CD4-positive, alpha-beta memory T cell (primary cell): ENCODE results near the gene R3HDML. TPM values are rescaled to one million over a fixed set of nuclear protein-coding genes. Genes with fewer than 3 reads are reported as not detected.
"Not testable (repeated sequence)": the region's sequence is repeated elsewhere in the genome, so short reads cannot be mapped to it uniquely, and the experiment has no call there.

Source experiments
- CTCF ChIA-PET: fragments of 350-600 bp; sonication (Branson Sonifier 250); formaldehyde crosslinking; loops from one replicate; lab custom pipeline; 2021; ENCODE audit warnings: inconsistent platforms; ENCODE audit not compliant: partially characterized antibody; lab: Charles Lee
- POLR2A ChIA-PET: fragments of 350-600 bp; sonication (Branson Sonifier 250); formaldehyde crosslinking; loops from one replicate; lab custom pipeline; 2021; ENCODE audit not compliant: partially characterized antibody; lab: Charles Lee
- DNase-seq, 5 donors: peaks; one replicate each; pipeline versions ENCODE4 v3.0.0 to v3.0.0-alpha.2; 2020 to 2022; ENCODE audit warnings: mixed read lengths in 1 of 5
- H3K27ac ChIP-seq: one replicate; pipeline ENCODE4 v1.7.0; 2013; ENCODE audit warnings: low read depth, low read length
- H3K27me3 ChIP-seq: 2 replicates; pipeline ENCODE4 v1.7.0; 2013; ENCODE audit warnings: mild to moderate bottlenecking, low read length, moderate library complexity; ENCODE audit not compliant: insufficient read depth
- H3K36me3 ChIP-seq: 2 replicates; pipeline ENCODE4 v1.7.0; 2013; ENCODE audit warnings: mild to moderate bottlenecking, low read length, moderate library complexity; ENCODE audit not compliant: insufficient read depth
- H3K4me1 ChIP-seq: 2 replicates; pipeline ENCODE4 v1.7.0; 2013; ENCODE audit warnings: mild to moderate bottlenecking, low read length, moderate library complexity; ENCODE audit not compliant: insufficient read depth
- H3K4me3 ChIP-seq, 2 donors: one replicate each; pipeline ENCODE4 v1.7.0; 2013; ENCODE audit warnings: low read length in 2 of 2, mild to moderate bottlenecking in 1 of 2
- H3K9me3 ChIP-seq, 2 donors: one replicate each; pipeline ENCODE4 v1.7.0; 2013; ENCODE audit warnings: low read length in 2 of 2, control low read depth in 1 of 2; ENCODE audit not compliant: control insufficient read depth in 1 of 2
- H3K27ac Mint-ChIP-seq, 7 donors: one replicate each; pipeline ENCODE4 v1.8.0; 2020 to 2021; ENCODE audit warnings: mixed read lengths in 7 of 7, mild to moderate bottlenecking in 6 of 7, inconsistent platforms in 3 of 7, moderate library complexity in 3 of 7
- H3K27me3 Mint-ChIP-seq, 2 donors: one replicate each; pipeline ENCODE4 v1.8.0; 2020 to 2021; ENCODE audit warnings: mixed read lengths in 2 of 2
- H3K36me3 Mint-ChIP-seq, 2 donors: one replicate each; pipeline ENCODE4 v1.8.0; 2020 to 2021; ENCODE audit warnings: mixed read lengths in 2 of 2, inconsistent platforms in 1 of 2, mild to moderate bottlenecking in 1 of 2
- H3K4me1 Mint-ChIP-seq, 4 donors: one replicate each; pipeline ENCODE4 v1.8.0; 2020 to 2021; ENCODE audit warnings: mixed read lengths in 4 of 4, mild to moderate bottlenecking in 1 of 4
- H3K4me3 Mint-ChIP-seq, 8 donors: one replicate each; pipeline ENCODE4 v1.8.0; 2020 to 2021; ENCODE audit warnings: mixed read lengths in 8 of 8, mild to moderate bottlenecking in 7 of 8, moderate library complexity in 6 of 8, inconsistent platforms in 3 of 8
- H3K9me3 Mint-ChIP-seq, 8 donors: one replicate each; pipeline ENCODE4 v1.8.0; 2020 to 2021; ENCODE audit warnings: mixed read lengths in 8 of 8, mild to moderate bottlenecking in 5 of 8, inconsistent platforms in 3 of 8, moderate library complexity in 1 of 8
- intact Hi-C: fragments of 100-400 bp; cut with micrococcal nuclease; formaldehyde crosslinking; loops from one replicate; pipeline ENCODE4 v1.15.1; 2023
- polyA plus RNA-seq, 2 donors: library from polyadenylated mRNA; unstranded; fragments of 300-500 nt; fragmentation: Illumina TruSeq; gene quantifications; one replicate each; pipeline ENCODE4 v1.2.3, GENCODE V29; 2021
- total RNA-seq, 2 experiments: library from RNA; stranded (reverse); gene quantifications; one replicate each; pipeline ENCODE4 v1.2.3, GENCODE V29; 2021

The R3HDML gene
- total and polyA plus RNA-seq, 4 experiments from 2014 or later, result not detected

DNA sequence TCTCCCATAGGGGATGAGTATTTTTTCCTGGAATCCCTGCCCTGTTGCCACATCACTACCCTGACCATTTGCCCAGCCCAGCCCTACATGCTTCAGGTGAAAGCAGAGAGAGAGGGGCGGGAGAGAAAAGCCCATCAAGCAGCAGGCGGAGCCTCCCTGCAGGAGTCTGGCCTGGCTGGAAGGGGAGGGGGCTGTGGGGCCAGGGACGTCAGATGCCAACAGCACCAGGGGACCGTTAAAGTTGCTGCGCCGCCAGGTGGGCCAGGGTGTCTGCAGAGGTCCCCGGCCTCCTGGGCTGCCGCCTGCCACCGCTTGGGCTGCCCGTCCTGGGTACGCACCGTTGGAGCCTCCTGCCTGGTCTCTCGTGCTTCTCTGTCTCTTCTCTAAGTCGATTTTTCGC, 757 bp upstream of the R3HDML start:
- Histone ChIP-seq H3K4me3 (no peak overlapping the region), H3K9me3 (no peaks in the 10 kb centered on the region), H3K27ac (no peak overlapping the region), H3K36me3 (no peaks in the 10 kb centered on the region), H3K4me1 (no peaks in the 10 kb centered on the region), H3K27me3 (peaks cover 2% of the 10 kb centered on the region)
- Mint-ChIP-seq H3K4me1 (no peaks in the 10 kb centered on the region), H3K9me3 (no peaks in the 10 kb centered on the region), H3K27me3 (peaks cover 10 to 20% of the 10 kb centered on the region in 2 donors), H3K27ac (no peak overlapping the region), H3K36me3 (no peaks in the 10 kb centered on the region), H3K4me3 (no peak overlapping the region)
- ChIA-PET CTCF (no interaction called here), POLR2A (no interaction called here)
- DNase-seq, result no peak
- intact Hi-C loops, result no loop called here

DNA sequence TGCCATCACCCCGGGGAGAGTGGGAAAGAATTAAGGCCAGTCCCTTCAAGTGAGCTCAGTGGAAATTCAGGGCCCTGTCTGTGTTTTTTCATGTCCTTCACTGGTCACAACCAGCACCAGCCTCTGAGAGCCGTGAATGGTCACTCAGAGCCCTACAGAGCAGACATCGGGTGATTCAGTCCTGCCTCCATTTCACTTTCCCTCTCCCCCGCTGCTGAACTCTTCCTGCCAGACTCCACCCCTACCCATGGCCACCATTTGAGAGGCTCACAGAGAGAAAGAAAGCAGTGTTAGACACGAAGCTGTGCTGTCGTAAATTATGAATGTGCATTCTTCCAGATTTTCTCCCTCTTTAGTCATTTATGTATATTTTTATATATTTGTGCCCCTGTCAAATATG, 5.4 kb downstream of the R3HDML start:
- Mint-ChIP-seq H3K36me3 (no peaks in the 10 kb centered on the region), H3K9me3 (no peaks in the 10 kb centered on the region), H3K27ac (no peak overlapping the region), H3K4me1 (peaks cover 0 to 1% (median 0%) of the 10 kb centered on the region in 4 donors), H3K27me3 (peaks cover 3 to 14% of the 10 kb centered on the region in 2 donors), H3K4me3 (no peak overlapping the region)
- no peaks in the 10 kb centered on the region for H3K4me1 ChIP-seq
- H3K27me3 ChIP-seq, result no peaks in the 10 kb centered on the region
- H3K9me3 ChIP-seq, result no peaks in the 10 kb centered on the region
- intact Hi-C loops, result no loop called here
- CTCF ChIA-PET, result no interaction called here
- H3K4me3 ChIP-seq, result no peak overlapping the region
- POLR2A ChIA-PET, result no interaction called here
- no peak for DNase-seq
- H3K27ac ChIP-seq, result no peak overlapping the region
- H3K36me3 ChIP-seq, result no peaks in the 10 kb centered on the region

DNA sequence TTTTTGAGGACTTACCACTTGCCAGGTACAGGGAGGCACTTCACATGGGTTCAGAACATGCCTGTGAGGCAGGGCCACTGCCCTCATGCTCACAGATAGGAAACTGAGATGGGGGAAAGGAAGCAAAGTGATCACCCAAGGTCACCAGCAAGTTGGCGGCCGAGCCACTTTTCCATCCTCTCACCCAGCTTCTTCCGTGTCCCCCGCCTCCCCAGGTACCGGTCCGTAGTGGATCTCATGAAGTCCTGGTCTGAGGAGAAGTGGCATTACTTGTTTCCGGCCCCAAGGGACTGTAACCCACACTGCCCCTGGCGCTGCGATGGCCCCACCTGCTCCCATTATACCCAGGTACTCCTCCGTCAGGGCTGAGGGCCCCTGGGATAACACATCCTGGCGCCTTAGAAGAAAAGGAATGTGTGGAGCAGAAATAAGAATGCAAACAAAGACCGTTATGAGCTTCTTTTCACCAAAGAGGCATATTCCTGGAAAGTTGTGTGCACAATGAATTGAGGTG, 6.4 kb downstream of the R3HDML start:
- intact Hi-C loops, result no loop called here

DNA sequence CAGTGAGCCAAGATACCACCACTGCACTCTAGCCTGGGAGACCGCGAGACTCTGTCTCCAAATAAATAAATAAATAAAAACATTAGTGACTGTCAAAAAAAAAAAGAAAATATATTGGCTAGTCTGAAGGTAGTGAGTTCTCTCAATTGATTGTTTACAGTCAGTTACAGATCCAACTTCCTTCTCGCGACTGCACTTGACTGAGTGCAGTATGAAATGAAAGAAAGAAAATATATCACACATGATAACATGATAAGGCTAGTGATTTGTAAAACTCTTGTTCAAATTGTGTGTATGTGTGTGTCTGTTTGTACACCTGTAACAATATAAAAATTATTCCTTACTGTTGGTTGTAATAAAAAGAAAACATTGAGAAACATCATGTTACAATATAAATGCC, 7.9 kb downstream of the R3HDML start:
- Histone ChIP-seq H3K9me3 (no peaks in the 10 kb centered on the region), H3K27ac (no peak overlapping the region), H3K4me1 (no peaks in the 10 kb centered on the region), H3K27me3 (no peaks in the 10 kb centered on the region), H3K36me3 (no peaks in the 10 kb centered on the region), H3K4me3 (no peak overlapping the region)
- CTCF ChIA-PET, result no interaction called here
- intact Hi-C loops, result no loop called here
- no peak for DNase-seq
- POLR2A ChIA-PET, result no interaction called here
- Mint-ChIP-seq H3K27me3 (peaks cover 0 to 6% of the 10 kb centered on the region in 2 donors), H3K9me3 (no peaks in the 10 kb centered on the region), H3K4me1 (peaks cover 0 to 1% (median 0%) of the 10 kb centered on the region in 4 donors), H3K36me3 (no peaks in the 10 kb centered on the region), H3K27ac (no peak overlapping the region), H3K4me3 (no peak overlapping the region)

More for the DNA sequence above, 6.4 kb downstream of the R3HDML start:
- Mint-ChIP-seq H3K4me1 (peaks cover 0 to 1% (median 0%) of the 10 kb centered on the region in 4 donors), H3K9me3 (no peaks in the 10 kb centered on the region), H3K27me3 (peaks cover 3 to 10% of the 10 kb centered on the region in 2 donors), H3K36me3 (no peaks in the 10 kb centered on the region), H3K27ac (no peak overlapping the region), H3K4me3 (no peak overlapping the region)
- DNase-seq, result no peak
- no peaks in the 10 kb centered on the region for H3K36me3 ChIP-seq
- no peak overlapping the region for H3K27ac ChIP-seq
- H3K4me1 ChIP-seq, result no peaks in the 10 kb centered on the region
- no peak overlapping the region for H3K4me3 ChIP-seq
- no peaks in the 10 kb centered on the region for H3K27me3 ChIP-seq
- POLR2A ChIA-PET, result no interaction called here
- CTCF ChIA-PET, result no interaction called here
- no peaks in the 10 kb centered on the region for H3K9me3 ChIP-seq

DNA sequence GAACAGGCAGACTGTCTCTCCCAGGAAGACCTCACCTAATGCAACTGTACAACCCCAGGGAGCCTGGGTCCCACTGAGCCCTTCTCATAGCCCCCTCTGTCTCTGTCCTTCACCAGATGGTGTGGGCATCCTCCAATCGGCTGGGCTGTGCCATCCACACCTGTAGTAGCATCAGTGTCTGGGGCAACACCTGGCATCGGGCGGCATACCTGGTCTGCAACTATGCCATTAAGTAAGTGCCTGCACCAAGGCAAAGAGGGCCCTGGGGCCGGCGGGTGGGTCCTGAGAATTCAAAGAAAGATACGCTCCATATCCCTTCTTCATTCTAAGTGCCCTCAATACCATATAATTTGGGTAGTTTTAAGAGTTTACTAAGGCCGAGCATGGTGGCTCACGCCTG, 8.3 kb downstream of the R3HDML start:
- ChIA-PET CTCF (interaction anchor here (0.9 kb wide), 1 partner anchor 130 kb away, joined by 3 read pairs; no protein-coding TSS in a partner anchor), POLR2A (no interaction called here)
- Histone ChIP-seq H3K4me3 (no peak overlapping the region), H3K27ac (no peak overlapping the region), H3K4me1 (no peaks in the 10 kb centered on the region), H3K36me3 (no peaks in the 10 kb centered on the region), H3K9me3 (no peaks in the 10 kb centered on the region), H3K27me3 (no peaks in the 10 kb centered on the region)
- Mint-ChIP-seq H3K9me3 (no peaks in the 10 kb centered on the region), H3K27me3 (peaks cover 0 to 6% of the 10 kb centered on the region in 2 donors), H3K36me3 (no peaks in the 10 kb centered on the region), H3K27ac (no peak overlapping the region), H3K4me3 (no peak overlapping the region), H3K4me1 (peaks cover 0 to 1% (median 0%) of the 10 kb centered on the region in 4 donors)
- intact Hi-C loops, result no loop called here
- DNase-seq, result no peak

GRCh38 chr20:44345941-44346340, 9.1 kb downstream of the R3HDML start:
- H3K4me3 ChIP-seq, H3K4me1 ChIP-seq, H3K4me1 Mint-ChIP-seq, H3K9me3 Mint-ChIP-seq, H3K9me3 ChIP-seq, H3K27ac ChIP-seq, H3K27ac Mint-ChIP-seq, POLR2A ChIA-PET, H3K4me3 Mint-ChIP-seq, intact Hi-C loops, H3K36me3 Mint-ChIP-seq, DNase-seq, H3K27me3 ChIP-seq, H3K36me3 ChIP-seq, H3K27me3 Mint-ChIP-seq: not testable (repeated sequence)
- CTCF ChIA-PET, result interaction anchor here (0.9 kb wide), 1 partner anchor 131 kb away, joined by 3 read pairs; no protein-coding TSS in a partner anchor

- ChIA-PET POLR2A (no interaction called here), CTCF (no interaction called here)
- Histone ChIP-seq H3K36me3 (no peaks in the 10 kb centered on the region), H3K27me3 (no peaks in the 10 kb centered on the region), H3K9me3 (no peaks in the 10 kb centered on the region), H3K4me3 (no peak overlapping the region), H3K4me1 (no peaks in the 10 kb centered on the region), H3K27ac (no peak overlapping the region)
- Mint-ChIP-seq H3K9me3 (no peaks in the 10 kb centered on the region), H3K4me1 (peaks cover 0 to 4% (median 0%) of the 10 kb centered on the region in 4 donors), H3K36me3 (no peaks in the 10 kb centered on the region), H3K27me3 (peaks cover 0 to 2% of the 10 kb centered on the region in 2 donors), H3K4me3 (no peak overlapping the region), H3K27ac (no peak overlapping the region)
- no peak for DNase-seq
- intact Hi-C loops, result no loop called here
These were observed 11.4 kb downstream of the R3HDML start for GRCh38 chr20:44348168-44348659.
